ENCODE measurements around the gene SLK. TPM values are rescaled to one million over a fixed set of nuclear protein-coding genes. Genes with fewer than 3 reads are reported as not detected.

The SLK gene
- total and polyA plus RNA-seq, 4 donors, result 13.3 to 86.4 (median 31.3) TPM

DNA sequence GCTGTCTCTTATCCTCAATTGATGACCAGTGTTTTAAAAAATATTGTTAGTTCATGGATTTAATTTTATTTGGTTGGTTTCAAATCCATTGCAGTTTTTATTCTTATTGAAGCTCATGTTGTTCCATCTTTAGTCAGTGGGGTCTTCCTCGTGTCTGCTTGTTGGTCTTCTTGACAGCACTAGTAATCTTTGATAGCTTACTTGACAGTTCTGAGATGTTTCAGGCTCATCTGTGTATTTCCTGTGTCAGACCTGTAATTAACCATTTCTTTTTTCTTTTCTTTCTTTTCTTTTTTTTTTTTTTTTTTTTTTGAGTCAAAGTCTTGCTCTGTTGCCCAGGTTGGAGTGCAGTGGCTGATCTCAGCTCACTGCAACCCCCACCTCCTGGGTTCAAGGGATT, 28.2 kb downstream of the SLK start:
- Histone ChIP-seq H3K4me1 (ENCODE audit: control insufficient read depth in 5 of 5, insufficient read depth in 5 of 5, low read length in 5 of 5) (peaks cover 0 to 1% (median 0%) of the 10 kb centered on the region in 5 donors), H3K9ac (ENCODE audit: insufficient read depth in 1 of 2, low read length in 2 of 2) (no peak overlapping the region), H3K36me3 (ENCODE audit: control insufficient read depth in 4 of 4, insufficient read depth in 4 of 4, low read length in 4 of 4) (peaks cover 3 to 16% (median 11%) of the 10 kb centered on the region in 4 donors), H3K9me3 (ENCODE audit: control insufficient read depth in 4 of 4, insufficient read depth in 3 of 4, low read length in 3 of 4) (no peaks in the 10 kb centered on the region), H3K4me3 (no peak overlapping the region), H3K27ac (ENCODE audit: low read depth in 1 of 2, low read length in 1 of 2) (no peak overlapping the region), H3K27me3 (ENCODE audit: control insufficient read depth in 3 of 3, insufficient read depth in 3 of 3, low read length in 2 of 3) (no peaks in the 10 kb centered on the region)
- 91 to 95% methylated on average over 1 of the region's 1 CpG for WGBS, 2 donors
- TF ChIP-seq, protein P1, sequence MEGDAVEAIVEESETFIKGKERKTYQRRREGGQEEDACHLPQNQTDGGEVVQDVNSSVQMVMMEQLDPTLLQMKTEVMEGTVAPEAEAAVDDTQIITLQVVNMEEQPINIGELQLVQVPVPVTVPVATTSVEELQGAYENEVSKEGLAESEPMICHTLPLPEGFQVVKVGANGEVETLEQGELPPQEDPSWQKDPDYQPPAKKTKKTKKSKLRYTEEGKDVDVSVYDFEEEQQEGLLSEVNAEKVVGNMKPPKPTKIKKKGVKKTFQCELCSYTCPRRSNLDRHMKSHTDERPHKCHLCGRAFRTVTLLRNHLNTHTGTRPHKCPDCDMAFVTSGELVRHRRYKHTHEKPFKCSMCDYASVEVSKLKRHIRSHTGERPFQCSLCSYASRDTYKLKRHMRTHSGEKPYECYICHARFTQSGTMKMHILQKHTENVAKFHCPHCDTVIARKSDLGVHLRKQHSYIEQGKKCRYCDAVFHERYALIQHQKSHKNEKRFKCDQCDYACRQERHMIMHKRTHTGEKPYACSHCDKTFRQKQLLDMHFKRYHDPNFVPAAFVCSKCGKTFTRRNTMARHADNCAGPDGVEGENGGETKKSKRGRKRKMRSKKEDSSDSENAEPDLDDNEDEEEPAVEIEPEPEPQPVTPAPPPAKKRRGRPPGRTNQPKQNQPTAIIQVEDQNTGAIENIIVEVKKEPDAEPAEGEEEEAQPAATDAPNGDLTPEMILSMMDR (IDR thresholded peaks at IDR 0.05; ENCODE audit: control extremely low read depth, extremely low read depth), result no peak
- ATAC-seq (ENCODE audit: insufficient read depth, low FRiP score) (no peak), DNase-seq (no peak)

DNA sequence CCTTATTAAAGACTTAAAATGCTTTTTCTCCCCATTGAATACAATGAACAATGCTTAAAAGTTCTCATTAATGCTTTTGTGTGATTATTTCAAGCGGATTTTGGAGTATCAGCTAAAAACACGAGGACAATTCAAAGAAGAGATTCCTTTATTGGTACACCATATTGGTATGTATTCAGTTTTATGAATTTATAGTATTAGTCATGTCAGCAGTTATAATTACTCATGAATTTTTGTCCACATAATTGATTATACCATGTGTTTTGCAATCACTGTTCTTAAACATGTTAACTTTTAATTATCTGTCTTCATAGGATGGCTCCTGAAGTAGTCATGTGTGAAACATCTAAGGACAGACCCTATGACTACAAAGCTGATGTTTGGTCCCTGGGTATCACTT, 31.9 kb downstream of the SLK start:
- no peak overlapping the region for H3K9ac ChIP-seq (ENCODE audit: insufficient read depth in 1 of 2, low read length in 2 of 2)
- no peak overlapping the region for H3K4me3 ChIP-seq
- H3K36me3 ChIP-seq (ENCODE audit: control insufficient read depth in 4 of 4, insufficient read depth in 4 of 4, low read length in 4 of 4), result peaks cover 10 to 37% (median 30%) of the 10 kb centered on the region in 4 donors
- TF ChIP-seq, protein P1 (IDR thresholded peaks at IDR 0.05; ENCODE audit: control extremely low read depth, extremely low read depth), result no peak
- ATAC-seq (ENCODE audit: insufficient read depth, low FRiP score), result no peak
- WGBS, 2 donors, result 98 to 99% methylated on average over 2 of the region's 2 CpGs
- H3K4me1 ChIP-seq (ENCODE audit: control insufficient read depth in 5 of 5, insufficient read depth in 5 of 5, low read length in 5 of 5), result no peaks in the 10 kb centered on the region
- DNase-seq, result no peak
- no peaks in the 10 kb centered on the region for H3K27me3 ChIP-seq (ENCODE audit: control insufficient read depth in 3 of 3, insufficient read depth in 3 of 3, low read length in 2 of 3)
- no peak overlapping the region for H3K27ac ChIP-seq (ENCODE audit: low read depth in 1 of 2, low read length in 1 of 2)
- H3K9me3 ChIP-seq (ENCODE audit: control insufficient read depth in 4 of 4, insufficient read depth in 3 of 4, low read length in 3 of 4), result no peaks in the 10 kb centered on the region

DNA sequence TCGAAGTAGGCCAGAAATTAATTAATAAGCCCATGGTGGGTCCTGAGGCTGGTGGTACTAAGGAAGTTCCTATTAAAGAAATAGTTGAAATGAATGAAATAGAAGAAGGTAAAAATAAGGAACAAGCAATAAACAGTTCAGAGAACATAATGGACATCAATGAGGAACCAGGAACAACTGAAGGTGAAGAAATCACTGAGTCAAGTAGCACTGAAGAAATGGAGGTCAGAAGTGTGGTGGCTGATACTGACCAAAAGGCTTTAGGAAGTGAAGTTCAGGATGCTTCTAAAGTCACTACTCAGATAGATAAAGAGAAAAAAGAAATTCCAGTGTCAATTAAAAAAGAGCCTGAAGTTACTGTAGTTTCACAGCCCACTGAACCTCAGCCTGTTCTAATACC, 36.0 kb downstream of the SLK start:
- Histone ChIP-seq H3K9ac (ENCODE audit: insufficient read depth in 1 of 2, low read length in 2 of 2) (no peak overlapping the region), H3K9me3 (ENCODE audit: control insufficient read depth in 4 of 4, insufficient read depth in 3 of 4, low read length in 3 of 4) (no peaks in the 10 kb centered on the region), H3K36me3 (ENCODE audit: control insufficient read depth in 4 of 4, insufficient read depth in 4 of 4, low read length in 4 of 4) (peaks cover 11 to 35% (median 30%) of the 10 kb centered on the region in 4 donors), H3K4me3 (no peak overlapping the region), H3K4me1 (ENCODE audit: control insufficient read depth in 5 of 5, insufficient read depth in 5 of 5, low read length in 5 of 5) (no peaks in the 10 kb centered on the region), H3K27me3 (ENCODE audit: control insufficient read depth in 3 of 3, insufficient read depth in 3 of 3, low read length in 2 of 3) (no peaks in the 10 kb centered on the region), H3K27ac (ENCODE audit: low read depth in 1 of 2, low read length in 1 of 2) (no peak overlapping the region)
- TF ChIP-seq, protein P1 (IDR thresholded peaks at IDR 0.05; ENCODE audit: control extremely low read depth, extremely low read depth), result no peak
- ATAC-seq (ENCODE audit: insufficient read depth, low FRiP score) (no peak), DNase-seq (no peak)
- 96 to 97% methylated on average over 1 of the region's 1 CpG for WGBS, 2 donors

All from lung (tissue), 12 donors.